Measurements from ENCODE around the gene CCDC197.
A peak's percentile ranks its signal among the peaks of the same experiment; 100 is the strongest.

CCDC197 gene

DNA sequence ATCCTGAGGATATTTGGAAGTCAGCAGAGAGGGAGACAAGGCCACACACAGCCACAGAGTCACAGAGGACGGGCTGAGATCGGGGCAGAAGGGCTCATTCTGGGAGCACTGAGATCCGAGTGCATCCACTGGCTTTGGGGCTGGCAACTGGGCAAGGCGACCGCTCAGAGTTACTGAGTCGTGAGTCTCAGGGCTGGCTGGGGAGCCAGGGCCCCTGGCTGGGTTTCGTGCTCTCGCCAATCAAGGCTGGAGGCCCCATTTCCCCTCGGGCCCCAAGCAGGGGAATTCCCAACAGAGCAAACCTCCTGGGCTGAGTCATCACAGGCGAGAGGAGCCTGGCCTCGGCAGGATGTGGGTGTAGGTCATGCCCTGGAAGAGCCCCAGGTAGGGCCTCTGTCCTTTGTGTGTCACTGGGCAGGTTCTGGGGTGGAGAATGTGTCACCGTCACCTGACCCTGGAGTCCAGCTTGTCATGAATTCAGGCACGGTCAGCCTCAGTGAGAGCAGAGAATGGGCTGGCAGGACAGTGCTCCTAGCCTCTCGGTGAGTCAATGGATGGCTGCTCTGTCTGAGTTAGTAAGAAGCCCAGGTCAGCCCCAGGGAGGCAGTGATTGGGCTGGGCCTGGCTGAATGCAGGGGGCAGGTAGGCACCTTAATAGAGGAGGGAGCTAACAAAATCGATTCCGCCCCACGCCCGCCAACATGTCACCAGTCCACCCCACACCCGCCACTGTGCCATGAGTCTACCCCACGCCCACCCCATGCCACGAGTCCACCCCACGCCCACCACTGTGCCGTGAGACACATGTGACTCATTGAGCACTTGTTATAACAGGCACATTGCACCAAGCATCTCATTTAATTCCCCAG is 37.6 kb upstream of the CCDC197 start:
- peak overlapping the region; percentile 75 for H3K9ac ChIP-seq (ENCODE audit: low read length)

DNA sequence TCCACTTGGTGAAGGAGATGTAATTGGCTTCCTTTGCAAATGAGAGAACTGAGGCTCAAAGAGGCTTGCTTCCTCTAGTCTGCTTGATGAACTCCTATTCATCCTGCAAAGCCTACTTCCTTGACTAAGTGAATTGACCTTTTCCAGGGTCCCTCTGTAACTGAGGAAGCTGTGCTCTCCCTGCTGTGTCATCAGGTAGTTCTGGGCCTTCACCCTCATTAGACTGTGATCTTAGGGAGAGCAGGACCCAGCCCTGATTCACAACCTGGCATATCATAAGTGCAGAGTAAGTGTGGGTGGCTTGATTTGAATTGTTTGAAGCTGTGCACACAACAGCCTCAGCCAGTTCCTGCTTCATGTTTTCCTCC is 37.0 kb upstream of the CCDC197 start:
- Histone ChIP-seq H3K36me3 (replicated peaks; ENCODE audit: low read depth, low read length) (no peaks in the 10 kb centered on the region), H3K9me3 (ENCODE audit: insufficient read depth, low read length) (no peaks in the 10 kb centered on the region), H3K4me2 (ENCODE audit: low read length) (peak overlapping the region; percentile 82), H3K27me3 (ENCODE audit: low read depth, low read length) (peaks cover 4% of the 10 kb centered on the region; the same call in 1 of the 2 replicates), H3K4me1 (ENCODE audit: low read length) (peaks cover 96% of the 10 kb centered on the region), H3K4me3 (ENCODE audit: low read length) (peak overlapping the region; percentile 52), H3K79me2 (ENCODE audit: low read length) (no peaks in the 10 kb centered on the region), H4K20me1 (ENCODE audit: insufficient read depth, low read length) (no peaks in the 10 kb centered on the region), H3K9ac (ENCODE audit: low read length) (peak overlapping the region; percentile 59), H3K27ac (ENCODE audit: low read length) (peak overlapping the region; percentile 90), H2AFZ (ENCODE audit: low read depth, low read length) (no peak overlapping the region)
- TF ChIP-seq, protein P1, sequence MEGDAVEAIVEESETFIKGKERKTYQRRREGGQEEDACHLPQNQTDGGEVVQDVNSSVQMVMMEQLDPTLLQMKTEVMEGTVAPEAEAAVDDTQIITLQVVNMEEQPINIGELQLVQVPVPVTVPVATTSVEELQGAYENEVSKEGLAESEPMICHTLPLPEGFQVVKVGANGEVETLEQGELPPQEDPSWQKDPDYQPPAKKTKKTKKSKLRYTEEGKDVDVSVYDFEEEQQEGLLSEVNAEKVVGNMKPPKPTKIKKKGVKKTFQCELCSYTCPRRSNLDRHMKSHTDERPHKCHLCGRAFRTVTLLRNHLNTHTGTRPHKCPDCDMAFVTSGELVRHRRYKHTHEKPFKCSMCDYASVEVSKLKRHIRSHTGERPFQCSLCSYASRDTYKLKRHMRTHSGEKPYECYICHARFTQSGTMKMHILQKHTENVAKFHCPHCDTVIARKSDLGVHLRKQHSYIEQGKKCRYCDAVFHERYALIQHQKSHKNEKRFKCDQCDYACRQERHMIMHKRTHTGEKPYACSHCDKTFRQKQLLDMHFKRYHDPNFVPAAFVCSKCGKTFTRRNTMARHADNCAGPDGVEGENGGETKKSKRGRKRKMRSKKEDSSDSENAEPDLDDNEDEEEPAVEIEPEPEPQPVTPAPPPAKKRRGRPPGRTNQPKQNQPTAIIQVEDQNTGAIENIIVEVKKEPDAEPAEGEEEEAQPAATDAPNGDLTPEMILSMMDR (IDR thresholded peaks at IDR 0.05; ENCODE audit: low read depth, low read length): no peak
- no peak for TF ChIP-seq EZH2phosphoT487 (IDR thresholded peaks at IDR 0.05; ENCODE audit: low read depth)

More for the DNA sequence above, 37.6 kb upstream of the CCDC197 start:
- peak overlapping the region; percentile 90 for H3K27ac ChIP-seq (ENCODE audit: low read length)
- H3K4me3 ChIP-seq (ENCODE audit: low read length): peak overlapping the region; percentile 57
- no peaks in the 10 kb centered on the region for H3K9me3 ChIP-seq (ENCODE audit: insufficient read depth, low read length)
- peak overlapping the region; percentile 82 for H3K4me2 ChIP-seq (ENCODE audit: low read length)
- no peaks in the 10 kb centered on the region for H4K20me1 ChIP-seq (ENCODE audit: insufficient read depth, low read length)
- no peak overlapping the region for H2AFZ ChIP-seq (ENCODE audit: low read depth, low read length)
- no peaks in the 10 kb centered on the region for H3K36me3 ChIP-seq (replicated peaks; ENCODE audit: low read depth, low read length)
- TF ChIP-seq, protein P1 (IDR thresholded peaks at IDR 0.05; ENCODE audit: low read depth, low read length): no peak
- peak; percentile 81 for TF ChIP-seq EZH2phosphoT487 (IDR thresholded peaks at IDR 0.05; ENCODE audit: low read depth)
- peaks cover 98% of the 10 kb centered on the region for H3K4me1 ChIP-seq (ENCODE audit: low read length)
- no peaks in the 10 kb centered on the region for H3K79me2 ChIP-seq (ENCODE audit: low read length)
- H3K27me3 ChIP-seq (ENCODE audit: low read depth, low read length): no peaks in the 10 kb centered on the region; the same call in 1 of the 2 replicates

DNA sequence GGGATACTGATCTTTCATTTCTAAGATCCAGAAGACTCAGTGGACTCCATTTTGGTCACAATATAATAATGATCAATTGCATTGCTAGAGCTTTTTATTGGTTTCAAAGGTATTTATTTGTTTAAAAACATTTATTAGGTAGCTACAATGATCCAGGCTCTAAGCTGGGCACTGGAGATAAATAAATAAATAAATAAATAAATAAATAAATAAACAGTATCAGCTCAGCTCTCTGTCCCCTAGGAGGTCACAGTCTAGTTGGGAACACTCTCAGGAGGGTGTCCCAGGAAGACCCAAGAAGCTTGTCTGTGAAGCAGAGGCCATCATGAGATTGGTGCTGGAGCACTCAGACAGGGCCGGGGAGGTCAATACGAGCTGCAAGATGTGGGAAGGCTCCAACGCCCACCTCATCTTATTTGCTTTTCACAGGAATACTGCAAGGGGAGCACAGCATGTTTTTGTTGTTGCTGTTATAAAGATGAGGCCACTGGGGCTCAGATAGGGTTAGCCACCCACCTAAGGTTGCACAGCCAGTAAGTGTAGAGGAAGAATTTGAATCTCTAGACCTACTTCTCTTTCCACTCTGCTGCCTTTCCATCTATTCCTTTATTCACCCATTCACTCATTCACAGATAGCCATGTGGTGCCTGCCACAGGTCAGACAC is 36.2 kb upstream of the CCDC197 start:
- Histone ChIP-seq H3K4me1 (ENCODE audit: low read length) (peaks cover 96% of the 10 kb centered on the region), H3K9ac (ENCODE audit: low read length) (0 out of 2 replicates have a peak overlapping the region, but pooled peaks have one; percentile 59), H3K27me3 (ENCODE audit: low read depth, low read length) (peaks cover 12% of the 10 kb centered on the region; the same call in 1 of the 2 replicates), H3K9me3 (ENCODE audit: insufficient read depth, low read length) (no peaks in the 10 kb centered on the region), H3K4me2 (ENCODE audit: low read length) (peak overlapping the region; percentile 82), H3K79me2 (ENCODE audit: low read length) (no peaks in the 10 kb centered on the region), H2AFZ (ENCODE audit: low read depth, low read length) (no peak overlapping the region), H3K27ac (ENCODE audit: low read length) (peak overlapping the region; percentile 90), H3K4me3 (ENCODE audit: low read length) (no peak overlapping the region), H4K20me1 (ENCODE audit: insufficient read depth, low read length) (no peaks in the 10 kb centered on the region), H3K36me3 (replicated peaks; ENCODE audit: low read depth, low read length) (no peaks in the 10 kb centered on the region)
- no peak for TF ChIP-seq EZH2phosphoT487 (IDR thresholded peaks at IDR 0.05; ENCODE audit: low read depth)
- TF ChIP-seq, protein P1 (IDR thresholded peaks at IDR 0.05; ENCODE audit: low read depth, low read length): no peak

DNA sequence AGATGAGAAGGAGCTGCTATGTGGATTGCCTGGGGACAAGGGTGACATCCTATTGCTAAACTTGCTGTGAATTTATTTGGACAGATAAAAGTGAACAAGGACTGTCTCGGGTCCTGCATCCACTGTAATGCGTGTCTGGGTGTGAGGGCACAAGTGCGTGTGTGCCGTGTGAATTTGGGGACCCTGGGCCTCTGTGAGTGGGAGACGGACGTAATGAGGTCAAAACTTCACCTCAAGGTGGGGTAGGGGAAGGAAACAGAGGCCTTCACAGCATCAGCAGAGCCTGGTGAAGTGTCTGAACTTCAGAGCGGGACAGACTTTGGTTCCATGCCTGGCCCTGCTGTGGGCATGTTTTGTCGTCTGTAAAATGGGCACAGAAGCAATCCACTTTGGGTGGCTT is 35.5 kb upstream of the CCDC197 start:
- Histone ChIP-seq H3K9ac (ENCODE audit: low read length) (peak overlapping the region; percentile 30; the same call in 1 of the 2 replicates), H3K27me3 (ENCODE audit: low read depth, low read length) (peaks cover 19% of the 10 kb centered on the region), H3K4me2 (ENCODE audit: low read length) (peak overlapping the region; percentile 41), H4K20me1 (ENCODE audit: insufficient read depth, low read length) (no peaks in the 10 kb centered on the region), H3K9me3 (ENCODE audit: insufficient read depth, low read length) (no peaks in the 10 kb centered on the region), H3K36me3 (replicated peaks; ENCODE audit: low read depth, low read length) (no peaks in the 10 kb centered on the region), H3K79me2 (ENCODE audit: low read length) (no peaks in the 10 kb centered on the region), H3K4me1 (ENCODE audit: low read length) (peaks cover 96% of the 10 kb centered on the region), H3K4me3 (ENCODE audit: low read length) (no peak overlapping the region), H2AFZ (ENCODE audit: low read depth, low read length) (no peak overlapping the region), H3K27ac (ENCODE audit: low read length) (peak overlapping the region; percentile 35)
- TF ChIP-seq EZH2phosphoT487 (IDR thresholded peaks at IDR 0.05; ENCODE audit: low read depth): no peak
- TF ChIP-seq, protein P1 (IDR thresholded peaks at IDR 0.05; ENCODE audit: low read depth, low read length): no peak
